Measurements from ENCODE around the gene ALDH7A1.

The ALDH7A1 gene

GRCh38 chr5:126543009-126543408 is 52.0 kb downstream of the ALDH7A1 start:
- POLR2A ChIA-PET = no interaction called here

GRCh38 chr5:126542441-126542840 is 52.6 kb downstream of the ALDH7A1 start:
- no peak for DNase-seq (ENCODE audit: low read depth, low spot score)
- no peak for TF ChIP-seq CTCF (IDR thresholded peaks at IDR 0.05; ENCODE audit: insufficient read depth, low read length, missing control alignments)
- H3K4me3 ChIP-seq (ENCODE audit: low read depth, low read length) = no peak overlapping the region
- POLR2A ChIA-PET = no interaction called here
- CTCF ChIA-PET = interaction anchor here (0.6 to 19.5 kb wide), 9 partner anchors 8 to 263 kb away, joined by 3 to 369 read pairs (median 5); no protein-coding TSS in a partner anchor

More at GRCh38 chr5:126543009-126543408, 52.0 kb downstream of the ALDH7A1 start:
- no peak for TF ChIP-seq CTCF (IDR thresholded peaks at IDR 0.05; ENCODE audit: insufficient read depth, low read length, missing control alignments)
- no peak for DNase-seq (ENCODE audit: low read depth, low spot score)
- no peak overlapping the region for H3K4me3 ChIP-seq (ENCODE audit: low read depth, low read length)
- CTCF ChIA-PET = interaction anchor here (0.9 to 19.5 kb wide), 8 partner anchors 9 to 262 kb away, joined by 3 to 369 read pairs (median 6); partner anchors contain the start of gene ALDH7A1

GRCh38 chr5:126540631-126541030 is 54.4 kb downstream of the ALDH7A1 start:
- TF ChIP-seq CTCF (IDR thresholded peaks at IDR 0.05; ENCODE audit: insufficient read depth, low read length, missing control alignments) = no peak
- H3K4me3 ChIP-seq (ENCODE audit: low read depth, low read length) = no peak overlapping the region
- DNase-seq (ENCODE audit: low read depth, low spot score) = no peak
- CTCF ChIA-PET = interaction anchor here (0.6 to 19.5 kb wide), 14 partner anchors 10 to 265 kb away, joined by 3 to 369 read pairs (median 4); partner anchors contain the start of gene ALDH7A1
- POLR2A ChIA-PET = no interaction called here

- ChIA-PET POLR2A (interaction anchor here (1.1 to 1.9 kb wide), 2 partner anchors 115 to 185 kb away, joined by 3 to 5 read pairs; no protein-coding TSS in a partner anchor), CTCF (interaction anchor here (0.6 to 19.5 kb wide), 25 partner anchors 8 to 273 kb away, joined by 3 to 369 read pairs (median 4); partner anchors contain the start of gene ALDH7A1)
- TF ChIP-seq CTCF (IDR thresholded peaks at IDR 0.05; ENCODE audit: insufficient read depth, low read length, missing control alignments) = no peak
- no peak overlapping the region for H3K4me3 ChIP-seq (ENCODE audit: low read depth, low read length)
- DNase-seq (ENCODE audit: low read depth, low spot score) = no peak
These were observed 56.4 kb downstream of the ALDH7A1 start for GRCh38 chr5:126538579-126538978.

- DNase-seq (ENCODE audit: low read depth, low spot score) = no peak
- H3K4me3 ChIP-seq (ENCODE audit: low read depth, low read length) = no peak overlapping the region
- CTCF ChIA-PET = interaction anchor here (1.0 to 19.5 kb wide), 4 partner anchors 9 to 197 kb away, joined by 3 to 369 read pairs (median 168); no protein-coding TSS in a partner anchor
- no peak for TF ChIP-seq CTCF (IDR thresholded peaks at IDR 0.05; ENCODE audit: insufficient read depth, low read length, missing control alignments)
- POLR2A ChIA-PET = interaction anchor here (1.0 kb wide), 1 partner anchor 58 kb away, joined by 4 read pairs; the partner anchor contains the start of gene ALDH7A1
These were observed 58.1 kb downstream of the ALDH7A1 start for GRCh38 chr5:126536874-126537273.

- no peak overlapping the region for H3K4me3 ChIP-seq (ENCODE audit: low read depth, low read length)
- ChIA-PET CTCF (interaction anchor here (0.7 to 19.5 kb wide), 6 partner anchors 8 to 197 kb away, joined by 3 to 369 read pairs (median 4); no protein-coding TSS in a partner anchor), POLR2A (interaction anchor here (1.0 kb wide), 1 partner anchor 59 kb away, joined by 4 read pairs; the partner anchor contains the start of gene ALDH7A1)
- TF ChIP-seq CTCF (IDR thresholded peaks at IDR 0.05; ENCODE audit: insufficient read depth, low read length, missing control alignments) = no peak
- DNase-seq (ENCODE audit: low read depth, low spot score) = no peak
These were observed 59.0 kb downstream of the ALDH7A1 start for GRCh38 chr5:126535856-126536545.
